HepG2 (cell line): ENCODE measurements around the gene PDGFB. TPM values are rescaled to one million over a fixed set of nuclear protein-coding genes. Genes with fewer than 3 reads are reported as not detected.
A peak's percentile ranks its signal among the peaks of the same experiment; 100 is the strongest.

Experiments
- BORCS8-MEF2B ChIP-seq: sonication (generic); formaldehyde crosslinking; IDR thresholded peaks from 2 replicates; pipeline ENCODE4 v1.8.0; 2022; ENCODE audit warnings: mild to moderate bottlenecking, missing genetic modification reagents
- GPN1 ChIP-seq: sonication (generic); formaldehyde crosslinking; IDR thresholded peaks from 2 replicates; pipeline ENCODE4 v1.5.1; 2020; ENCODE audit warnings: missing genetic modification reagents, borderline replicate concordance
- HIVEP1 ChIP-seq: sonication (generic); formaldehyde crosslinking; IDR thresholded peaks from 2 replicates; pipeline ENCODE4 v1.4.0; 2020; ENCODE audit warnings: mild to moderate bottlenecking, missing genetic modification reagents
- KAT8 ChIP-seq: IDR thresholded peaks from 2 replicates; pipeline ENCODE4 v1.6.1; 2016; ENCODE audit warnings: missing genetic modification reagents, missing compliant biosample characterization
- RBM22 ChIP-seq: fragments of 200-400 bp; formaldehyde crosslinking; optimal IDR thresholded peaks from 2 replicates; pipeline ENCODE3; 2017; ENCODE audit warnings: mild to moderate bottlenecking, low read length, moderate library complexity
- RFXANK ChIP-seq: IDR thresholded peaks from 2 replicates; pipeline ENCODE4 v1.6.1; 2016
- SRSF4 ChIP-seq: fragments of 200-400 bp; formaldehyde crosslinking; IDR thresholded peaks from one replicate; pipeline ENCODE4 v1.6.1; 2018; ENCODE audit warnings: mild to moderate bottlenecking, low read depth, low read length, moderate library complexity; ENCODE audit not compliant: poor library complexity, severe bottlenecking
- TCF7L2 ChIP-seq: IDR thresholded peaks from 2 replicates; pipeline ENCODE4 v1.6.1; 2011; ENCODE audit warnings: mild to moderate bottlenecking, low read depth, low read length, moderate library complexity
- ZFYVE20 ChIP-seq: sonication (generic); formaldehyde crosslinking; IDR thresholded peaks from 2 replicates; pipeline ENCODE4 v1.8.0; 2023; ENCODE audit warnings: low read depth, mild to moderate bottlenecking, moderate library complexity, missing genetic modification reagents, borderline replicate concordance
- ZNF160 ChIP-seq: sonication (generic); formaldehyde crosslinking; IDR thresholded peaks from 2 replicates; pipeline ENCODE4 v1.8.0; 2022; ENCODE audit warnings: mild to moderate bottlenecking, inconsistent platforms, missing genetic modification reagents
- ZNF510 ChIP-seq: sonication (generic); formaldehyde crosslinking; IDR thresholded peaks from 2 replicates; pipeline ENCODE4 v1.4.0; 2020; ENCODE audit warnings: low read depth, mild to moderate bottlenecking, missing genetic modification reagents
- ZSCAN30 ChIP-seq: sonication (generic); formaldehyde crosslinking; IDR thresholded peaks from 2 replicates; pipeline ENCODE4 v1.5.0; 2020; ENCODE audit warnings: mild to moderate bottlenecking, missing genetic modification reagents
- polyA plus RNA-seq, 8 experiments: library from polyadenylated mRNA; depleted of rRNA in 3 of 8; stranded (reverse) in 7 of 8; unstranded in 1 of 8; fragments of >200 nt; fragmentation: Illumina TruSeq in 4 of 8; extraction: Trizol in 4 of 8; gene quantifications; 2 replicates each; pipeline versions ENCODE4 v1.2.1 to v1.2.3, GENCODE V29; 2011 to 2016; ENCODE audit warnings: low read depth in 4 of 8, missing spikeins in 1 of 8, mixed read lengths in 1 of 8; ENCODE audit not compliant: insufficient read depth in 1 of 8
- total RNA-seq, 5 experiments: library from RNA; depleted of rRNA; stranded (reverse); fragments of >200 nt; fragmentation: Illumina TruSeq; extraction: Trizol; gene quantifications; 2 replicates each; pipeline ENCODE4 v1.2.3, GENCODE V29; 2016; ENCODE audit warnings: low read depth in 1 of 5
- TF ChIP-seq, protein P1 (sequence below): sonication (generic); formaldehyde crosslinking; IDR thresholded peaks from 2 replicates; pipeline ENCODE4 v1.4.0; 2020; ENCODE audit warnings: missing genetic modification reagents
- TF ChIP-seq, protein P2 (sequence below): sonication (generic); formaldehyde crosslinking; IDR thresholded peaks from 2 replicates; pipeline ENCODE4 v1.9.0; 2022; ENCODE audit warnings: low read depth, missing genetic modification reagents
- TF ChIP-seq, protein P3 (sequence below): sonication (generic); formaldehyde crosslinking; IDR thresholded peaks from 2 replicates; pipeline ENCODE4; 2020; ENCODE audit warnings: missing genetic modification reagents, mild to moderate bottlenecking, borderline replicate concordance
- TF ChIP-seq, protein P4 (sequence below): sonication (generic); formaldehyde crosslinking; IDR thresholded peaks from 2 replicates; pipeline ENCODE4 v1.4.0; 2020; ENCODE audit warnings: mild to moderate bottlenecking, missing genetic modification reagents, borderline replicate concordance
- TF ChIP-seq, protein P5 (sequence below): sonication (generic); formaldehyde crosslinking; IDR thresholded peaks from 2 replicates; pipeline ENCODE4 v1.5.0; 2020; ENCODE audit warnings: missing genetic modification reagents

PDGFB gene
- total and polyA plus RNA-seq, 2 of the 13 experiments (the other 11 are each of a cell fraction or from before 2014, with no cell fraction given) = 1.4 to 10.1 TPM

DNA sequence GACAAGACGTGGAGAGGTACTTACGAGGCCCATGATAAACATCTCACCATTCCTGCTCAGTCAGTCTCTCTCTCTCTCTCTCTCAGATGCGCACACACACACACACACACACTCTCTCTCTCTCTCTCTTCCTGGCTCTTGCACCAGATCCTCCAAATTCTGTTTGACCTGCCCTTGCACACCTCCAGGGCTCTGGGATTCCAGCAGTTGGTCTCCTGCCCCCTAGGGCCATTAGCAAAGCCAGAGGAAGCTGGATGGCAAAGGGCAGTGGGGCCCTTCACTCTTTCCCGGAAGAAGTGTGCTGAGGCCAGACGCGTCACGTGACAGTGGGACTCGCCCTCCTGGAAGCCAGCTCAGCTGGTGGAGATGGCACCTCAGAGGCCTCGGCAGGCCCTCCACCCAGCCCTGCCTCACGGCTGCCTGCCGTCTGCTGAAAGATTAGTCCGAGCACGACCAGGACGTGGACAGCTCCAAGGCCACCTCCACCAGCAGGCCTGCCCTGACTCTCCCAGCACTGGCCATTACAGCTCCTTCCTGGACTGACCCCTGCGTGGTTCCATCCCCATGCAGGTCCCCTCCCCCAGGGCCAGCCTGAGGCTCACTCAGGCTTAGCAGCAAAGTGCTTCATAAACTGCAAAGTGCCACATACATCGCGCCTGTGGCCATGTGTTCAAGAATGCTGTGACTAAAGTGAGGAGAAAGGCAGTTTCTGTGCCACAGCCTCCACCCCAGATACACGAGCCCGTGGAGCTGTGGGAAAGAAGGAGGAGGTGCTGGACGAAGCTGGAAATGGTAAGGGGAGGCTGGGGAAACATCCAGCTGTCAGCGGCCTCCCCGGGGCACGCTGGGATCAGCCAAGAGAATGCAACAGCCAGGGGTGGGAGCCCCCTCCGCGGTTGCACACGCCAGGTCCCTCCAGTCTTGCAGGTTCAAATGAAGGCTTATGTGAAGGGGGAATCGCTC is 3.7 kb downstream of the PDGFB start (continued):
- TF ChIP-seq, protein P1, sequence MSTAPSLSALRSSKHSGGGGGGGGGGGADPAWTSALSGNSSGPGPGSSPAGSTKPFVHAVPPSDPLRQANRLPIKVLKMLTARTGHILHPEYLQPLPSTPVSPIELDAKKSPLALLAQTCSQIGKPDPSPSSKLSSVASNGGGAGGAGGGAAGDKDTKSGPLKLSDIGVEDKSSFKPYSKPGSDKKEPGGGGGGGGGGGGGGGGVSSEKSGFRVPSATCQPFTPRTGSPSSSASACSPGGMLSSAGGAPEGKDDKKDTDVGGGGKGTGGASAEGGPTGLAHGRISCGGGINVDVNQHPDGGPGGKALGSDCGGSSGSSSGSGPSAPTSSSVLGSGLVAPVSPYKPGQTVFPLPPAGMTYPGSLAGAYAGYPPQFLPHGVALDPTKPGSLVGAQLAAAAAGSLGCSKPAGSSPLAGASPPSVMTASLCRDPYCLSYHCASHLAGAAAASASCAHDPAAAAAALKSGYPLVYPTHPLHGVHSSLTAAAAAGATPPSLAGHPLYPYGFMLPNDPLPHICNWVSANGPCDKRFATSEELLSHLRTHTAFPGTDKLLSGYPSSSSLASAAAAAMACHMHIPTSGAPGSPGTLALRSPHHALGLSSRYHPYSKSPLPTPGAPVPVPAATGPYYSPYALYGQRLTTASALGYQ (CRISPR knock-in tag) = 0 out of 2 replicates have a peak, but pooled peaks have one; percentile 34
- TF ChIP-seq KAT8 (CRISPR knock-in tag) (peak; percentile 90), RFXANK (CRISPR knock-in tag) (no peak), ZSCAN30 (0 out of 2 replicates have a peak, but pooled peaks have one; percentile 30), ZNF510 (CRISPR knock-in tag) (0 out of 2 replicates have a peak, but pooled peaks have one; percentile 44), GPN1 (CRISPR knock-in tag) (no peak), ZFYVE20 (CRISPR knock-in tag) (peak; percentile 67; the same call in 1 of the 2 replicates), ZNF160 (CRISPR knock-in tag) (no peak), RBM22 (no peak), SRSF4 (no peak), TCF7L2 (no peak), HIVEP1 (CRISPR knock-in tag) (peak; percentile 60), BORCS8-MEF2B (peak; percentile 83)
- TF ChIP-seq, protein P2, sequence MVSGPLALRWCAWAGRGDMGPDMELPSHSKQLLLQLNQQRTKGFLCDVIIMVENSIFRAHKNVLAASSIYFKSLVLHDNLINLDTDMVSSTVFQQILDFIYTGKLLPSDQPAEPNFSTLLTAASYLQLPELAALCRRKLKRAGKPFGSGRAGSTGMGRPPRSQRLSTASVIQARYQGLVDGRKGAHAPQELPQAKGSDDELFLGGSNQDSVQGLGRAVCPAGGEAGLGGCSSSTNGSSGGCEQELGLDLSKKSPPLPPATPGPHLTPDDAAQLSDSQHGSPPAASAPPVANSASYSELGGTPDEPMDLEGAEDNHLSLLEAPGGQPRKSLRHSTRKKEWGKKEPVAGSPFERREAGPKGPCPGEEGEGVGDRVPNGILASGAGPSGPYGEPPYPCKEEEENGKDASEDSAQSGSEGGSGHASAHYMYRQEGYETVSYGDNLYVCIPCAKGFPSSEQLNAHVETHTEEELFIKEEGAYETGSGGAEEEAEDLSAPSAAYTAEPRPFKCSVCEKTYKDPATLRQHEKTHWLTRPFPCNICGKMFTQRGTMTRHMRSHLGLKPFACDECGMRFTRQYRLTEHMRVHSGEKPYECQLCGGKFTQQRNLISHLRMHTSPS (CRISPR knock-in tag) = peak; percentile 91
- TF ChIP-seq, protein P3, sequence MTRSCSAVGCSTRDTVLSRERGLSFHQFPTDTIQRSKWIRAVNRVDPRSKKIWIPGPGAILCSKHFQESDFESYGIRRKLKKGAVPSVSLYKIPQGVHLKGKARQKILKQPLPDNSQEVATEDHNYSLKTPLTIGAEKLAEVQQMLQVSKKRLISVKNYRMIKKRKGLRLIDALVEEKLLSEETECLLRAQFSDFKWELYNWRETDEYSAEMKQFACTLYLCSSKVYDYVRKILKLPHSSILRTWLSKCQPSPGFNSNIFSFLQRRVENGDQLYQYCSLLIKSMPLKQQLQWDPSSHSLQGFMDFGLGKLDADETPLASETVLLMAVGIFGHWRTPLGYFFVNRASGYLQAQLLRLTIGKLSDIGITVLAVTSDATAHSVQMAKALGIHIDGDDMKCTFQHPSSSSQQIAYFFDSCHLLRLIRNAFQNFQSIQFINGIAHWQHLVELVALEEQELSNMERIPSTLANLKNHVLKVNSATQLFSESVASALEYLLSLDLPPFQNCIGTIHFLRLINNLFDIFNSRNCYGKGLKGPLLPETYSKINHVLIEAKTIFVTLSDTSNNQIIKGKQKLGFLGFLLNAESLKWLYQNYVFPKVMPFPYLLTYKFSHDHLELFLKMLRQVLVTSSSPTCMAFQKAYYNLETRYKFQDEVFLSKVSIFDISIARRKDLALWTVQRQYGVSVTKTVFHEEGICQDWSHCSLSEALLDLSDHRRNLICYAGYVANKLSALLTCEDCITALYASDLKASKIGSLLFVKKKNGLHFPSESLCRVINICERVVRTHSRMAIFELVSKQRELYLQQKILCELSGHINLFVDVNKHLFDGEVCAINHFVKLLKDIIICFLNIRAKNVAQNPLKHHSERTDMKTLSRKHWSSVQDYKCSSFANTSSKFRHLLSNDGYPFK (CRISPR knock-in tag) = peak; percentile 75; the same call in 1 of the 2 replicates
- TF ChIP-seq, protein P4, sequence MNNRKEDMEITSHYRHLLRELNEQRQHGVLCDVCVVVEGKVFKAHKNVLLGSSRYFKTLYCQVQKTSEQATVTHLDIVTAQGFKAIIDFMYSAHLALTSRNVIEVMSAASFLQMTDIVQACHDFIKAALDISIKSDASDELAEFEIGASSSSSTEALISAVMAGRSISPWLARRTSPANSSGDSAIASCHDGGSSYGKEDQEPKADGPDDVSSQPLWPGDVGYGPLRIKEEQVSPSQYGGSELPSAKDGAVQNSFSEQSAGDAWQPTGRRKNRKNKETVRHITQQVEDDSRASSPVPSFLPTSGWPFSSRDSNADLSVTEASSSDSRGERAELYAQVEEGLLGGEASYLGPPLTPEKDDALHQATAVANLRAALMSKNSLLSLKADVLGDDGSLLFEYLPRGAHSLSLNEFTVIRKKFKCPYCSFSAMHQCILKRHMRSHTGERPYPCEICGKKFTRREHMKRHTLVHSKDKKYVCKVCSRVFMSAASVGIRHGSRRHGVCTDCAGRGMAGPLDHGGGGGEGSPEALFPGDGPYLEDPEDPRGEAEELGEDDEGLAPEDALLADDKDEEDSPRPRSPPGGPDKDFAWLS (CRISPR knock-in tag) = no peak
- TF ChIP-seq, protein P5, sequence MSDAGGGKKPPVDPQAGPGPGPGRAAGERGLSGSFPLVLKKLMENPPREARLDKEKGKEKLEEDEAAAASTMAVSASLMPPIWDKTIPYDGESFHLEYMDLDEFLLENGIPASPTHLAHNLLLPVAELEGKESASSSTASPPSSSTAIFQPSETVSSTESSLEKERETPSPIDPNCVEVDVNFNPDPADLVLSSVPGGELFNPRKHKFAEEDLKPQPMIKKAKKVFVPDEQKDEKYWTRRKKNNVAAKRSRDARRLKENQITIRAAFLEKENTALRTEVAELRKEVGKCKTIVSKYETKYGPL (CRISPR knock-in tag) = no peak
